ENCODE results near the gene KRT84. TPM values are rescaled to one million over a fixed set of nuclear protein-coding genes. Genes with fewer than 3 reads are reported as not detected.

The KRT84 gene
- total RNA-seq, 2 donors from 2014 or later, result not detected

DNA sequence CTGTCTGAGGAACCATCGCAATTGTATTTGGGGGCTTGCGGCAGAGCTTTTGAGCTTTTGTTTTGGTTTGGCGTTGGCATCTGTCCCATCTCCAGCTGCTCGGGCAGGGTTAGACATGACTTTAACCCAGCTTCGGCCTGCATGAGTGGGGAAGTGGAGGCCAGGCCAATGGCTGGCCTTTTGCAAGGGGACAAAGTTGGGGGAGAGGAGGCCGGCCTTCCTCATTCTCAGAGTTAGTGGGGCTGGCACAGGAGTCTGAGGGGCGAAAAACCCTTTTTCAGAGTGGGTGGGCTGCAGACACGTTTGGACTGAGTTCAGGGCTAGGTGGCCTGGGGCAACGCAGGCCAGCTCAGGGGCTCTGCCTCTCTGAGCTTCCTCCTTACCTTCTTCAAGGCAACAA, 15.5 kb upstream of the KRT84 start:
- no peak for DNase-seq (ENCODE audit: low spot score)
- intact Hi-C loops (cut with DNase I), result no loop called here
- no peaks in the 10 kb centered on the region for H3K4me1 ChIP-seq (replicated peaks)
- H3K27ac ChIP-seq, result no peak overlapping the region
- 74% methylated on average over 9 of the region's 9 CpGs for WGBS
- no peaks in the 10 kb centered on the region for H3K27me3 ChIP-seq (replicated peaks; ENCODE audit: insufficient read depth)
- no peaks in the 10 kb centered on the region for H3K9me3 ChIP-seq
- no peak for TF ChIP-seq POLR2AphosphoS5 (IDR thresholded peaks at IDR 0.05)
- TF ChIP-seq, protein P1, sequence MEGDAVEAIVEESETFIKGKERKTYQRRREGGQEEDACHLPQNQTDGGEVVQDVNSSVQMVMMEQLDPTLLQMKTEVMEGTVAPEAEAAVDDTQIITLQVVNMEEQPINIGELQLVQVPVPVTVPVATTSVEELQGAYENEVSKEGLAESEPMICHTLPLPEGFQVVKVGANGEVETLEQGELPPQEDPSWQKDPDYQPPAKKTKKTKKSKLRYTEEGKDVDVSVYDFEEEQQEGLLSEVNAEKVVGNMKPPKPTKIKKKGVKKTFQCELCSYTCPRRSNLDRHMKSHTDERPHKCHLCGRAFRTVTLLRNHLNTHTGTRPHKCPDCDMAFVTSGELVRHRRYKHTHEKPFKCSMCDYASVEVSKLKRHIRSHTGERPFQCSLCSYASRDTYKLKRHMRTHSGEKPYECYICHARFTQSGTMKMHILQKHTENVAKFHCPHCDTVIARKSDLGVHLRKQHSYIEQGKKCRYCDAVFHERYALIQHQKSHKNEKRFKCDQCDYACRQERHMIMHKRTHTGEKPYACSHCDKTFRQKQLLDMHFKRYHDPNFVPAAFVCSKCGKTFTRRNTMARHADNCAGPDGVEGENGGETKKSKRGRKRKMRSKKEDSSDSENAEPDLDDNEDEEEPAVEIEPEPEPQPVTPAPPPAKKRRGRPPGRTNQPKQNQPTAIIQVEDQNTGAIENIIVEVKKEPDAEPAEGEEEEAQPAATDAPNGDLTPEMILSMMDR (IDR thresholded peaks at IDR 0.05), result no peak
- no peak for TF ChIP-seq POLR2A (IDR thresholded peaks at IDR 0.05)
- no peaks in the 10 kb centered on the region for H3K36me3 ChIP-seq
- no peak overlapping the region for H3K4me3 ChIP-seq

DNA sequence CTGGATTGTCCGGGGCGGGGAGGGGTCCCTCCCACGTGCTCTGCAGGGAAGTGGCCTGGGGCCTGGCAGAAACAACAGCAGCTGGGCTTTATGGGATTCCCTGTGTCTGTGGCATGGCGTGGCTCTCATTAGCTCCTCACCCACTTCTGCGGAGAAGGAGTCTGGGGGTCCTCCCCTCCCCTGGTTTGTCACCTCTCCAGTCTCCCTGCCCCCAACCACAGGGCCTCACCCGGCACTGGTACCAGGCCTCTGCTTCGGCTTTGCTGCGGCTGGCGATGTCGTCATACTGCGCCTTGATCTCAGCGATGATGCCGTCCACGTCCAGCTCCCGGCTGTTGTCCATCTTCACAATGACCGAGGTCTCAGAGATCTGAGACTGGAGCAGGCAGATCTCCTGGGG, 14.3 kb upstream of the KRT84 start:
- Histone ChIP-seq H3K27ac (no peak overlapping the region), H3K27me3 (replicated peaks; ENCODE audit: insufficient read depth) (no peaks in the 10 kb centered on the region), H3K4me3 (no peak overlapping the region), H3K4me1 (replicated peaks) (no peaks in the 10 kb centered on the region), H3K36me3 (no peaks in the 10 kb centered on the region), H3K9me3 (no peaks in the 10 kb centered on the region)
- WGBS, result 97% methylated on average over 16 of the region's 16 CpGs
- TF ChIP-seq POLR2A (IDR thresholded peaks at IDR 0.05) (no peak), POLR2AphosphoS5 (IDR thresholded peaks at IDR 0.05) (no peak)
- TF ChIP-seq, protein P1 (IDR thresholded peaks at IDR 0.05), result no peak
- intact Hi-C loops (cut with DNase I), result no loop called here
- no peak for DNase-seq (ENCODE audit: low spot score)

DNA sequence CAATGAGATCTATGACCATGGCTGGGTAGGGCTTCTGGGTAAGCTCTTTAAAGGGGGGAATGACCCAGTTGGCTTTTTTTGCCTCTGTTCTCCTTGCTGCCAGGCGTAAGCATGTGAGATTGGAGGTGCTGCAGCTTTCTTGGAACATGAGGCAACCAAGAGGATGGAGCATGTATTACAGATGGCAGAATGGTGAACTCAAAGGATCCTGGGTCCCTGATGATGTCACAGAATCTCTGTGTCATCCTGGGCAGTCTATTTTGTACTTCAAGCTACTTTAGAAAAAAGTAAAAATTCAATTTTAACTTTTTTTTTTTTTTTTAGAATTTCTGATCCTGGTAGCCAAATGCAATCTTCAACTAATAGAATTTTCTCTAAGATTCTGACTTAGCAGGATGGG, 12.7 kb upstream of the KRT84 start:
- Histone ChIP-seq H3K4me1 (replicated peaks) (no peaks in the 10 kb centered on the region), H3K4me3 (no peak overlapping the region), H3K27me3 (replicated peaks; ENCODE audit: insufficient read depth) (no peaks in the 10 kb centered on the region), H3K9me3 (no peaks in the 10 kb centered on the region), H3K36me3 (no peaks in the 10 kb centered on the region), H3K27ac (no peak overlapping the region)
- TF ChIP-seq POLR2A (IDR thresholded peaks at IDR 0.05), result no peak
- 100% methylated on average over 1 of the region's 1 CpG for WGBS
- intact Hi-C loops (cut with DNase I), result no loop called here
- DNase-seq (ENCODE audit: low spot score), result no peak

DNA sequence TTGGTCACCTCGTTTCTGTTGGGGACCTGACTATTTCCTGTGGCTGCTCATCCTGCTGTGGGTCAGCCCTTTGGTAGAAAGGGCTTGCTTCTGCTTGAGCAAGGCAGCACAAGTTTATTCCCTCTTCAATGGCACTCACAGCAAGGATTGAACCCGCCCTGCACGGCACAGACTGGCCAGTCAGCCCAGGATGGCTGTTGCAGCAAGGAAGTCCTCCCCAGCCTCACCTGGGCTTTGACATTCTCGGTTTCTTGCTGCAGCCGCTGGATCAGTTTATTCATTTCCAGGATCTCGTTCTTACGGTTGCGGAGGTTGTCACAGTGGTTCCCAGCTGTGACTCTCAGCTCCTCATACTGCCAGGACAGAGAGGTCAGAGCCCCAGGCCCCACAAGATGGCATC, 11.2 kb upstream of the KRT84 start:
- no peak for TF ChIP-seq POLR2AphosphoS5 (IDR thresholded peaks at IDR 0.05)
- no peak for TF ChIP-seq POLR2A (IDR thresholded peaks at IDR 0.05)
- TF ChIP-seq, protein P1 (IDR thresholded peaks at IDR 0.05), result no peak
- Histone ChIP-seq H3K4me1 (replicated peaks) (no peaks in the 10 kb centered on the region), H3K4me3 (no peak overlapping the region), H3K36me3 (no peaks in the 10 kb centered on the region), H3K27ac (no peak overlapping the region), H3K9me3 (no peaks in the 10 kb centered on the region), H3K27me3 (replicated peaks; ENCODE audit: insufficient read depth) (no peaks in the 10 kb centered on the region)
- no peak for DNase-seq (ENCODE audit: low spot score)
- intact Hi-C loops (cut with DNase I), result no loop called here
- 89% methylated on average over 8 of the region's 8 CpGs for WGBS

DNA sequence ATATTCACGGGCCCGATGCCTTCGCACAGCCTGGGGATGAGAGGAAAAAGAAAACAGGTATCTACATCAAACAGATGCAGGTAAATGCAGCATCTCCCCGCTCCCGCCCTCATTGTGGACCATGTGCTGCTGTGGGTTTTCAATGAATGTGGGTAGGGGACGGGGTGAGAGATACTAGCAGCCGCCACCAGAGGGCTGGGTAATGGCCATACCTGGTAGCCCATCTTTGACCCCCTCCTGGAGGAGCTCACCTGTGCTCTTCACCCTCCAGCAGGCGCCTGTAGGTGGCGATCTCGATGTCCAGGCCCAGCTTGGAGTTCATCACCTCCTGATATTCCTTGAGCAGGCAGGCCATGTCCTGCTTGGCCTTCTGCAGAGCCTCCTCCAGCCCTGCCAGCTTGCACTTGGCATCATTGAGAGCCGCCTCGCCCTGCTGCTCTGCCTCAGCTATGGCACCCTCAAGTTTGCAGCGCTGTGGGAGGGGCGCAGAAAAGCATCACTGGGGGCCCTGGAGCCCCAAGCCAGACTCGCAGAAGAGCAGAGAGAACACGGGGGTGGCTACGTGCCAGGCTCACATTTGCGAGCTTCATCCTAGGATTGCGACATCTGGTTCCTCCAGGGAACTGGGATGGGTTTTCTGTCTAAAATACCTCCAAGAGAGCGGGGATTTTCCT, 10.4 kb upstream of the KRT84 start:
- H3K4me3 ChIP-seq, result no peak overlapping the region
- no peaks in the 10 kb centered on the region for H3K27me3 ChIP-seq (replicated peaks; ENCODE audit: insufficient read depth)
- intact Hi-C loops (cut with DNase I), result no loop called here
- 66% methylated on average over 20 of the region's 20 CpGs for WGBS
- H3K36me3 ChIP-seq, result no peaks in the 10 kb centered on the region
- no peaks in the 10 kb centered on the region for H3K4me1 ChIP-seq (replicated peaks)
- DNase-seq (ENCODE audit: low spot score), result no peak
- no peaks in the 10 kb centered on the region for H3K9me3 ChIP-seq
- H3K27ac ChIP-seq, result no peak overlapping the region
- TF ChIP-seq POLR2AphosphoS5 (IDR thresholded peaks at IDR 0.05), result no peak
- TF ChIP-seq, protein P1 (IDR thresholded peaks at IDR 0.05), result peak in 2 of 4 experiments; percentile 14 to 34
